ENCODE measurements around the gene CHST12. TPM values are rescaled to one million over a fixed set of nuclear protein-coding genes. Genes with fewer than 3 reads are reported as not detected.

Gene CHST12
- polyA plus RNA-seq, 1 donor from 2014 or later: 6.4 TPM

DNA sequence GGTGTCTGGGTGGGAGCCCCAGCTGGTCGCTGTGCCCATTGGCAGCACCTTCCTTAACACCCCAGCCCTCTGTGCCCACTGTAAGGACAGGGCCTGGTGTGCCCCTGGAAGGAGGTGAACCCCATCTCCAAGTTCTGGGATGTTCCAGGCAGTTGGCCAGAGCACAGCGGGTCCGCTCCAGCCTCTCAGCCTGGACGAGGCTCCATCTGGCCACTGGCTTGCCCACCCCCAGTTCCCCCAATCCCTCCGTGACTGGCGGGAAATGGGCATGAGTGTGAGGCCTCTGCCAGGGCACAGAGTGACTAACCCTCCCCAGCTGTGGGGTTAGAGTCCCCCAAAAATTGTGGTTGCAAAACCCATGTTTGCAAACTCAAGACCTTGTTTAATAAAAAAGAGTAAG lies 57.2 kb downstream of the CHST12 start:
- H3K9ac ChIP-seq (ENCODE audit: low read length): no peak overlapping the region
- H3K4me3 ChIP-seq (ENCODE audit: low read length): no peak overlapping the region
- H3K79me2 ChIP-seq (replicated peaks; ENCODE audit: insufficient read depth, low read length): no peaks in the 10 kb centered on the region
- H3K4me2 ChIP-seq (ENCODE audit: low read length): no peak overlapping the region
- H3K27me3 ChIP-seq (ENCODE audit: insufficient read depth, low read depth, low read length): no peaks in the 10 kb centered on the region
- no peak for TF ChIP-seq SMC3 (conservative IDR thresholded peaks at IDR 0.05; ENCODE audit: poor library complexity)
- TF ChIP-seq, protein P1, sequence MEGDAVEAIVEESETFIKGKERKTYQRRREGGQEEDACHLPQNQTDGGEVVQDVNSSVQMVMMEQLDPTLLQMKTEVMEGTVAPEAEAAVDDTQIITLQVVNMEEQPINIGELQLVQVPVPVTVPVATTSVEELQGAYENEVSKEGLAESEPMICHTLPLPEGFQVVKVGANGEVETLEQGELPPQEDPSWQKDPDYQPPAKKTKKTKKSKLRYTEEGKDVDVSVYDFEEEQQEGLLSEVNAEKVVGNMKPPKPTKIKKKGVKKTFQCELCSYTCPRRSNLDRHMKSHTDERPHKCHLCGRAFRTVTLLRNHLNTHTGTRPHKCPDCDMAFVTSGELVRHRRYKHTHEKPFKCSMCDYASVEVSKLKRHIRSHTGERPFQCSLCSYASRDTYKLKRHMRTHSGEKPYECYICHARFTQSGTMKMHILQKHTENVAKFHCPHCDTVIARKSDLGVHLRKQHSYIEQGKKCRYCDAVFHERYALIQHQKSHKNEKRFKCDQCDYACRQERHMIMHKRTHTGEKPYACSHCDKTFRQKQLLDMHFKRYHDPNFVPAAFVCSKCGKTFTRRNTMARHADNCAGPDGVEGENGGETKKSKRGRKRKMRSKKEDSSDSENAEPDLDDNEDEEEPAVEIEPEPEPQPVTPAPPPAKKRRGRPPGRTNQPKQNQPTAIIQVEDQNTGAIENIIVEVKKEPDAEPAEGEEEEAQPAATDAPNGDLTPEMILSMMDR (IDR thresholded peaks at IDR 0.05; ENCODE audit: poor library complexity, severe bottlenecking): no peak
- TF ChIP-seq RAD21 (conservative IDR thresholded peaks at IDR 0.05): no peak
- TF ChIP-seq POLR2AphosphoS5 (IDR thresholded peaks at IDR 0.05): no peak
- no peak for TF ChIP-seq MXI1 (conservative IDR thresholded peaks at IDR 0.05; ENCODE audit: poor library complexity, severe bottlenecking)
- TF ChIP-seq EP300 (conservative IDR thresholded peaks at IDR 0.05; ENCODE audit: poor library complexity, severe bottlenecking): no peak
- no peak for TF ChIP-seq TAF1 (IDR thresholded peaks at IDR 0.05; ENCODE audit: low read depth)
- no peak for TF ChIP-seq EZH2 (IDR thresholded peaks at IDR 0.05; ENCODE audit: borderline replicate concordance, insufficient read depth, low read length, poor library complexity, severe bottlenecking)
- TF ChIP-seq, protein P2, sequence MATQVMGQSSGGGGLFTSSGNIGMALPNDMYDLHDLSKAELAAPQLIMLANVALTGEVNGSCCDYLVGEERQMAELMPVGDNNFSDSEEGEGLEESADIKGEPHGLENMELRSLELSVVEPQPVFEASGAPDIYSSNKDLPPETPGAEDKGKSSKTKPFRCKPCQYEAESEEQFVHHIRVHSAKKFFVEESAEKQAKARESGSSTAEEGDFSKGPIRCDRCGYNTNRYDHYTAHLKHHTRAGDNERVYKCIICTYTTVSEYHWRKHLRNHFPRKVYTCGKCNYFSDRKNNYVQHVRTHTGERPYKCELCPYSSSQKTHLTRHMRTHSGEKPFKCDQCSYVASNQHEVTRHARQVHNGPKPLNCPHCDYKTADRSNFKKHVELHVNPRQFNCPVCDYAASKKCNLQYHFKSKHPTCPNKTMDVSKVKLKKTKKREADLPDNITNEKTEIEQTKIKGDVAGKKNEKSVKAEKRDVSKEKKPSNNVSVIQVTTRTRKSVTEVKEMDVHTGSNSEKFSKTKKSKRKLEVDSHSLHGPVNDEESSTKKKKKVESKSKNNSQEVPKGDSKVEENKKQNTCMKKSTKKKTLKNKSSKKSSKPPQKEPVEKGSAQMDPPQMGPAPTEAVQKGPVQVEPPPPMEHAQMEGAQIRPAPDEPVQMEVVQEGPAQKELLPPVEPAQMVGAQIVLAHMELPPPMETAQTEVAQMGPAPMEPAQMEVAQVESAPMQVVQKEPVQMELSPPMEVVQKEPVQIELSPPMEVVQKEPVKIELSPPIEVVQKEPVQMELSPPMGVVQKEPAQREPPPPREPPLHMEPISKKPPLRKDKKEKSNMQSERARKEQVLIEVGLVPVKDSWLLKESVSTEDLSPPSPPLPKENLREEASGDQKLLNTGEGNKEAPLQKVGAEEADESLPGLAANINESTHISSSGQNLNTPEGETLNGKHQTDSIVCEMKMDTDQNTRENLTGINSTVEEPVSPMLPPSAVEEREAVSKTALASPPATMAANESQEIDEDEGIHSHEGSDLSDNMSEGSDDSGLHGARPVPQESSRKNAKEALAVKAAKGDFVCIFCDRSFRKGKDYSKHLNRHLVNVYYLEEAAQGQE (IDR thresholded peaks at IDR 0.05; ENCODE audit: borderline replicate concordance): no peak
- no peak overlapping the region for H2AFZ ChIP-seq (ENCODE audit: low read depth, low read length)
- no peaks in the 10 kb centered on the region for H3K9me3 ChIP-seq (ENCODE audit: low read length)
- H3K9me2 ChIP-seq (ENCODE audit: insufficient read depth, low read length): no peaks in the 10 kb centered on the region
- H3F3A ChIP-seq (ENCODE audit: insufficient read depth, low read length, poor library complexity, severe bottlenecking): no peaks in the 10 kb centered on the region
- H3K27ac ChIP-seq (ENCODE audit: low read length): no peak overlapping the region
- no peaks in the 10 kb centered on the region for H4K20me1 ChIP-seq (ENCODE audit: insufficient read depth)
- no peaks in the 10 kb centered on the region for H3K36me3 ChIP-seq (ENCODE audit: insufficient read depth, low read length)

DNA sequence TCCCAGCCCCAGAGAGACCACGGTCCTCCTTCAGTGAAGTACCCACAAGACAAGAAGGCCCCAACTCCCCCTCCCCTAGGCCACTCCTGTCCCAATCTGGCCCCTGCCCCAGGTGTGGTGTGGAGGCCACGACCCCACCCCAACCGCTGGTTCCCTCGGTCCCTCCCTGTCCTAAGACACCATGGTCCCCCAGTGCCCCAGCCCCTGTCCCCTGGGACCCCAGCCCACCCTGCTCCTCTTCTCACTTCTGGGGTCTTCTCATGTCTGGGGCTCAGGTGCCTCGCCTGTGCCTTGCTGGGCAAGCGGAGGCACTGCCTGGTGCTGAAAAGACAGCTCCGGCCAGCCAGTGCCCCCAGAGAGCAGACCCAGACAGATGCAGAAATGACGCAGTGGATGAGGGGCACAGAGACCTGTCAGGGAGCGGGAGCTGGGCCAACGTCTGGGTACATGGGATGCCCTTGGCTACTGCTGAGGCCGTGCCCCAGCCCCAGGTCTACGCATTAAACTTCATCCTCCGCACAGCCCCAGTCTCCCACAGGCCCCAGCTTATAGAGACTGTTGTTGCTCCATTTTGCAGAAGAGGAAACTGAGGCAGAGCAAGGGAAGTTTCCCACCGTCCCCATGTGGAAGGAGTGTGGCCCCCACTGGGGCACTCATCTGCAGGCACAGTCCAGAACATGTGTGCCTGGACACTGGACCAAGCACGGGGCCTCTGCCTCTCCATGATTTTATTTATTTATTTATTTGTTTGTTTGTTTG lies 58.0 kb downstream of the CHST12 start:
- no peaks in the 10 kb centered on the region for H3K36me3 ChIP-seq (ENCODE audit: insufficient read depth, low read length)
- H3K27ac ChIP-seq (ENCODE audit: low read length): no peak overlapping the region

More for the DNA sequence above, 58.0 kb downstream of the CHST12 start:
- H3F3A ChIP-seq (ENCODE audit: insufficient read depth, low read length, poor library complexity, severe bottlenecking): no peaks in the 10 kb centered on the region
- H3K79me2 ChIP-seq (replicated peaks; ENCODE audit: insufficient read depth, low read length): no peaks in the 10 kb centered on the region
- no peaks in the 10 kb centered on the region for H3K9me3 ChIP-seq (ENCODE audit: low read length)
- H4K20me1 ChIP-seq (ENCODE audit: insufficient read depth): no peaks in the 10 kb centered on the region
- no peak overlapping the region for H3K4me2 ChIP-seq (ENCODE audit: low read length)
- H2AFZ ChIP-seq (ENCODE audit: low read depth, low read length): no peak overlapping the region
- no peaks in the 10 kb centered on the region for H3K9me2 ChIP-seq (ENCODE audit: insufficient read depth, low read length)
- H3K4me3 ChIP-seq (ENCODE audit: low read length): no peak overlapping the region
- H3K27me3 ChIP-seq (ENCODE audit: insufficient read depth, low read depth, low read length): no peaks in the 10 kb centered on the region
- no peak overlapping the region for H3K9ac ChIP-seq (ENCODE audit: low read length)
- TF ChIP-seq, protein P2 (IDR thresholded peaks at IDR 0.05; ENCODE audit: borderline replicate concordance): no peak
- TF ChIP-seq EP300 (conservative IDR thresholded peaks at IDR 0.05; ENCODE audit: poor library complexity, severe bottlenecking) (no peak), EZH2 (IDR thresholded peaks at IDR 0.05; ENCODE audit: borderline replicate concordance, insufficient read depth, low read length, poor library complexity, severe bottlenecking) (no peak), RAD21 (conservative IDR thresholded peaks at IDR 0.05) (no peak), TAF1 (IDR thresholded peaks at IDR 0.05; ENCODE audit: low read depth) (no peak), POLR2AphosphoS5 (IDR thresholded peaks at IDR 0.05) (no peak)
- TF ChIP-seq, protein P1 (IDR thresholded peaks at IDR 0.05; ENCODE audit: poor library complexity, severe bottlenecking): no peak

All from neural cell (in vitro differentiated cells).